Fibroblast of lung (primary cell): ENCODE results near the gene TMEM62. TPM values are rescaled to one million over a fixed set of nuclear protein-coding genes. Genes with fewer than 3 reads are reported as not detected.

Experiments used
- DNase-seq, 2 donors: peaks; one replicate each; pipeline versions ENCODE4 v3.0.0 to v3.0.0-alpha.2; 2010; ENCODE audit warnings: low read depth in 2 of 2
- H2AFZ ChIP-seq: 2 replicates; pipeline ENCODE4 v1.5.1; 2012; ENCODE audit warnings: low read length, control low read depth, inconsistent platforms
- H3K27ac ChIP-seq: 2 replicates; pipeline ENCODE4 v1.5.1; 2011; ENCODE audit warnings: low read length, control low read depth; ENCODE audit not compliant: insufficient read depth
- H3K27me3 ChIP-seq: 2 replicates; pipeline ENCODE4 v1.5.1; 2011; ENCODE audit warnings: mild to moderate bottlenecking, low read length; ENCODE audit not compliant: control insufficient read depth, insufficient read depth
- H3K36me3 ChIP-seq: 2 replicates; pipeline ENCODE4 v1.5.1; 2011; ENCODE audit warnings: low read length; ENCODE audit not compliant: control insufficient read depth, insufficient read depth
- H3K4me1 ChIP-seq: 2 replicates; pipeline ENCODE4 v1.5.1; 2011; ENCODE audit warnings: low read length; ENCODE audit not compliant: control insufficient read depth, insufficient read depth; ENCODE audit errors: extremely low read depth
- H3K4me2 ChIP-seq: 2 replicates; pipeline ENCODE4 v1.5.1; 2011; ENCODE audit warnings: low read length, control low read depth; ENCODE audit not compliant: insufficient read depth; ENCODE audit errors: extremely low read depth
- H3K4me3 ChIP-seq, 4 experiments: fragments of 200-600 bp in 1 of 4; sonication (generic) in 1 of 4; replicated peaks in 1 of 4; 2 replicates each; pipeline ENCODE4 v1.5.1; 2011 to 2016; ENCODE audit warnings: low read length in 4 of 4, low read depth in 3 of 4, mild to moderate bottlenecking in 3 of 4, control low read depth in 2 of 4, inconsistent platforms in 1 of 4, mixed read lengths in 1 of 4; ENCODE audit not compliant: insufficient read depth in 1 of 4; ENCODE audit errors: control extremely low read depth in 1 of 4
- H3K79me2 ChIP-seq: 2 replicates; pipeline ENCODE4 v1.5.1; 2012; ENCODE audit warnings: mild to moderate bottlenecking, low read length, inconsistent platforms; ENCODE audit not compliant: control insufficient read depth, insufficient read depth
- H3K9ac ChIP-seq: 2 replicates; pipeline ENCODE4 v1.5.1; 2011; ENCODE audit warnings: mild to moderate bottlenecking, low read length, control low read depth; ENCODE audit not compliant: insufficient read depth
- H3K9me3 ChIP-seq: 2 replicates; pipeline ENCODE4 v1.5.1; 2012; ENCODE audit warnings: low read depth, low read length; ENCODE audit not compliant: control insufficient read depth, insufficient read depth
- H4K20me1 ChIP-seq: 2 replicates; pipeline ENCODE4 v1.5.1; 2011; ENCODE audit warnings: low read length; ENCODE audit not compliant: control insufficient read depth, insufficient read depth; ENCODE audit errors: extremely low read depth
- CTCF ChIP-seq, 2 donors: IDR thresholded peaks in 1 of 2; conservative IDR thresholded peaks in 1 of 2; 1 replicate in 1 of 2; 2 replicates in 1 of 2; pipeline ENCODE4 v1.5.1; 2011 to 2012; ENCODE audit warnings: low read length in 2 of 2, control low read depth in 1 of 2, inconsistent platforms in 1 of 2, low read depth in 1 of 2, mild to moderate bottlenecking in 1 of 2
- EZH2 ChIP-seq: IDR thresholded peaks from 2 replicates; pipeline ENCODE4 v1.5.1; 2012; ENCODE audit warnings: low read length, control low read depth, mild to moderate bottlenecking; ENCODE audit errors: missing control alignments
- polyA plus RNA-seq, 2 donors: library from polyadenylated mRNA; depleted of rRNA in 1 of 2; stranded (reverse) in 1 of 2; unstranded in 1 of 2; fragments of >200 nt; gene quantifications; 2 replicates each; pipeline ENCODE4 v1.2.1, GENCODE V29; 2011 to 2012; ENCODE audit warnings: missing spikeins in 1 of 2
- total RNA-seq: library from RNA; depleted of rRNA; stranded (reverse); fragments of >200 nt; gene quantifications from 2 replicates; pipeline ENCODE4 v1.2.1, GENCODE V29; 2014

TMEM62 gene
- total and polyA plus RNA-seq, 2 donors (not counting 1 experiment from before 2014, with no cell fraction given) = 10.7 to 20.8 TPM

- no peaks in the 10 kb centered on the region for H3K27me3 ChIP-seq
- H3K9ac ChIP-seq = no peak overlapping the region
- TF ChIP-seq EZH2 (no peak), CTCF (conservative IDR thresholded peaks at IDR 0.05 in 1 of 2, IDR thresholded peaks at IDR 0.05 in 1 of 2; ENCODE audit: low read depth in 1 of 2, low read length in 2 of 2) (no peak)
- no peaks in the 10 kb centered on the region for H4K20me1 ChIP-seq
- no peak overlapping the region for H3K4me2 ChIP-seq
- H3K27ac ChIP-seq = no peak overlapping the region
- H3K4me3 ChIP-seq = no peak overlapping the region
- no peaks in the 10 kb centered on the region for H3K79me2 ChIP-seq
- H3K4me1 ChIP-seq = no peaks in the 10 kb centered on the region
- no peaks in the 10 kb centered on the region for H3K36me3 ChIP-seq
- H3K9me3 ChIP-seq = no peaks in the 10 kb centered on the region
- H2AFZ ChIP-seq = no peak overlapping the region
- DNase-seq = no peak
Measured at GRCh38 chr15:43143203-43143941, 10.0 kb downstream of the TMEM62 start.

GRCh38 chr15:43144512-43144911, 11.1 kb downstream of the TMEM62 start:
- DNase-seq = no peak
- no peaks in the 10 kb centered on the region for H3K36me3 ChIP-seq
- no peak overlapping the region for H3K9ac ChIP-seq
- H3K27ac ChIP-seq = no peak overlapping the region
- H3K4me1 ChIP-seq = no peaks in the 10 kb centered on the region
- H4K20me1 ChIP-seq = no peaks in the 10 kb centered on the region
- TF ChIP-seq EZH2 = no peak
- no peak for TF ChIP-seq CTCF (conservative IDR thresholded peaks at IDR 0.05 in 1 of 2, IDR thresholded peaks at IDR 0.05 in 1 of 2; ENCODE audit: low read depth in 1 of 2, low read length in 2 of 2)
- no peaks in the 10 kb centered on the region for H3K27me3 ChIP-seq
- no peak overlapping the region for H2AFZ ChIP-seq
- H3K4me3 ChIP-seq = no peak overlapping the region
- H3K9me3 ChIP-seq = no peaks in the 10 kb centered on the region
- no peak overlapping the region for H3K4me2 ChIP-seq
- H3K79me2 ChIP-seq = no peaks in the 10 kb centered on the region

GRCh38 chr15:43146184-43146583, 12.8 kb downstream of the TMEM62 start:
- no peaks in the 10 kb centered on the region for H3K36me3 ChIP-seq
- H3K4me3 ChIP-seq = no peak overlapping the region
- H3K4me1 ChIP-seq = no peaks in the 10 kb centered on the region
- H3K9ac ChIP-seq = no peak overlapping the region
- H3K79me2 ChIP-seq = no peaks in the 10 kb centered on the region
- no peak overlapping the region for H2AFZ ChIP-seq
- H3K9me3 ChIP-seq = no peaks in the 10 kb centered on the region
- no peak for DNase-seq
- no peak overlapping the region for H3K27ac ChIP-seq
- no peaks in the 10 kb centered on the region for H4K20me1 ChIP-seq
- no peak overlapping the region for H3K4me2 ChIP-seq
- no peak for TF ChIP-seq CTCF (conservative IDR thresholded peaks at IDR 0.05 in 1 of 2, IDR thresholded peaks at IDR 0.05 in 1 of 2; ENCODE audit: low read depth in 1 of 2, low read length in 2 of 2)
- no peak for TF ChIP-seq EZH2
- H3K27me3 ChIP-seq = no peaks in the 10 kb centered on the region
